Testis (tissue), 3 donors: Measurements from ENCODE around the gene EXOC4. TPM values are rescaled to one million over a fixed set of nuclear protein-coding genes. Genes with fewer than 3 reads are reported as not detected.

Source experiments
- DNase-seq: peaks from one replicate; pipeline ENCODE4 v3.0.0-alpha.2; 2019
- H3K27ac ChIP-seq, 2 donors: fragments of 200-600 bp; sonication (generic); one replicate each; pipeline ENCODE4 v1.5.1; 2019
- H3K27me3 ChIP-seq: fragments of 200-600 bp; sonication (generic); one replicate; pipeline ENCODE4 v1.5.1; 2019
- H3K36me3 ChIP-seq: fragments of 200-600 bp; sonication (generic); one replicate; pipeline ENCODE4 v1.5.1; 2017; ENCODE audit warnings: low read depth; ENCODE audit errors: missing control alignments
- H3K4me1 ChIP-seq: fragments of 200-600 bp; sonication (generic); one replicate; pipeline ENCODE4 v1.5.1; 2019
- H3K4me3 ChIP-seq, 2 donors: fragments of 200-600 bp; sonication (generic); one replicate each; pipeline ENCODE4 v1.5.1; 2017 to 2019
- H3K9me3 ChIP-seq: fragments of 200-600 bp; sonication (generic); one replicate; pipeline ENCODE4 v1.5.1; 2017
- CTCF ChIP-seq, 3 experiments: fragments of 450-650 bp in 2 of 3; fragments of 200-600 bp in 1 of 3; sonication (generic) in 1 of 3; IDR thresholded peaks; one replicate each; pipeline ENCODE4 v1.5.1; 2016 to 2019; ENCODE audit warnings: antibody characterized with exemption in 3 of 3, mild to moderate bottlenecking in 2 of 3, moderate library complexity in 1 of 3
- POLR2A ChIP-seq: fragments of 450-650 bp; IDR thresholded peaks from one replicate; pipeline ENCODE4 v1.6.1; 2017; ENCODE audit warnings: antibody characterized with exemption, mild to moderate bottlenecking, moderate library complexity
- WGBS, 2 donors: methylation state at CpG; one replicate each; pipeline ENCODE4 v1.1.5; 2018; 5-methylcytosine and 5-hydroxymethylcytosine counted together
- intact Hi-C: fragments of 100-400 bp; cut with DNase I; formaldehyde crosslinking; loops from one replicate; pipeline ENCODE4 v1.15.1; 2023; ENCODE audit warnings: low total_unique reads
- polyA plus RNA-seq: library from polyadenylated mRNA; stranded (reverse); fragments of 350-450 nt; fragmentation: Illumina TruSeq; extraction: RNeasy Lipid Tissue Mini Kit (QIAGEN cat#74804); gene quantifications from one replicate; pipeline ENCODE4 v1.2.3, GENCODE V29; 2014; ENCODE audit warnings: low read depth, low replicate concordance; ENCODE audit not compliant: insufficient read depth
- total RNA-seq, 2 donors: library from RNA; depleted of rRNA; stranded (reverse); fragments of >200 nt; gene quantifications; one replicate each; pipeline ENCODE4 v1.2.3, GENCODE V29; 2016

The EXOC4 gene
- total and polyA plus RNA-seq, 3 donors from 2014 or later = 47.4 to 169 (median 142) TPM

DNA sequence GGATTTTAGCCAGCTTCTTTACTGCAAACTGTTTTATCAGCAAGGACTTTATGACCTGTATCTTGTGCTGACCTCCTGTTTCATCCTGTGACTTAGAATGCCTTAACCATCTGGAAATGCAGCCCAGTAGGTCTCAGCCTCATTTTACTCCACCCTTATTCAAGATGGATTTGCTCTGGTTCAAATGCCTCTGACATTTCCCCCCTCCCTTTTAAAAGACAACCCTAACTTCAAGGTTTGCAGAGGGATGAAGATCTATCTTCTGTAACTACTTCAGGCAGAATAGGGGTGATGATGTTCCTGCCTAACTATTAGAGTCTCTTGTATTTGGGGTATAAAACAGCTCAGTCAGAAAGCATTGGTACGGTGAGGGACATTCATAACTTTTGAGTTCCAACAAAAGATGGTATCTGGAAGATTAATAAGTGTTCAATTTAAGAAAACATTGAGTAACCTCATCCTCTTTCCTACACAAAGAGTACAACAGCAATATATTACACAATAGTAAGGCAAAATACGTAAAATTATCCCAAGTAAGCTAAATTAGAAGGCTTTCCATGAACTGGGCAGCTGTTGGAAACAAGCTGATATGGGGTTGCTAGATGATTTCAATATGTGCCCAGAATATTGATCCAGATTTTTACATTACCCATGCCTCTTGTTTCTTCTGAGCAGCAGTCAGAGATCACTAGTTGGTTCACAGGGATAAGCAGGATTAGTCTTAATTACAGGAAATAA is 834.3 kb downstream of the EXOC4 start:
- Histone ChIP-seq H3K9me3 (no peaks in the 10 kb centered on the region), H3K36me3 (no peaks in the 10 kb centered on the region), H3K4me3 (no peak overlapping the region), H3K27me3 (no peaks in the 10 kb centered on the region), H3K27ac (peak overlapping the region; percentile 31 to 45), H3K4me1 (peaks cover 14% of the 10 kb centered on the region)
- intact Hi-C loops = no loop called here
- TF ChIP-seq POLR2A (no peak), CTCF (IDR thresholded peaks at IDR 0.05) (no peak)
- WGBS, 2 donors = 86 to 90% methylated on average over 2 of the region's 2 CpGs
- no peak for DNase-seq

DNA sequence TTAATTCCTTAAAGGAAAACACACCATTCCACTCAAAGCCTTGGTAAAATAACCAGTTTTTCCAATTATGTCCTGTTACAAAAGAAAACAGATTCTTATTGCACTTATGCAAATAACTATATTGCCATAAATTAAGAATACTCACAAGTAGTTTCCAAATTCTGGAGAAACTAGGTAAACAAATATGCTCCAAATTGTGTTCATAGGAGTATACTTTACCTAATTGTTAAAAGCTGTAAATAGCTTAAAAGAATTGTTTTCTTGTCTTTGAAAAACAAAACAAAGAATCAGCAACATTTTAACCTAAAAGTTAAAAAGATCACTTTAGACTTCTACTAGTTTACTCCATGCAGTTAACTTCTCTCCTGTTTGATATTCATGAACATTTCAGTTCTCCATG is 835.3 kb downstream of the EXOC4 start:
- TF ChIP-seq CTCF (IDR thresholded peaks at IDR 0.05) (no peak), POLR2A (no peak)
- Histone ChIP-seq H3K9me3 (no peaks in the 10 kb centered on the region), H3K4me3 (no peak overlapping the region), H3K4me1 (peaks cover 14% of the 10 kb centered on the region), H3K27ac (no peak overlapping the region), H3K36me3 (no peaks in the 10 kb centered on the region), H3K27me3 (no peaks in the 10 kb centered on the region)
- no peak for DNase-seq
- intact Hi-C loops = no loop called here

GRCh38 chr7:134089446-134089845 is 836.6 kb downstream of the EXOC4 start:
- TF ChIP-seq CTCF (IDR thresholded peaks at IDR 0.05) (no peak), POLR2A (no peak)
- Histone ChIP-seq H3K27me3 (no peaks in the 10 kb centered on the region), H3K36me3 (no peaks in the 10 kb centered on the region), H3K4me3 (no peak overlapping the region), H3K9me3 (no peaks in the 10 kb centered on the region), H3K4me1 (peaks cover 7% of the 10 kb centered on the region), H3K27ac (no peak overlapping the region)
- intact Hi-C loops = no loop called here
- DNase-seq = no peak
- 80 to 81% methylated on average over 4 of the region's 4 CpGs for WGBS, 2 donors

GRCh38 chr7:134098072-134098471 is 845.2 kb downstream of the EXOC4 start:
- no peaks in the 10 kb centered on the region for H3K36me3 ChIP-seq
- H3K9me3 ChIP-seq = no peaks in the 10 kb centered on the region
- H3K4me1 ChIP-seq = no peaks in the 10 kb centered on the region
- H3K27ac ChIP-seq = no peak overlapping the region
- H3K27me3 ChIP-seq = no peaks in the 10 kb centered on the region
- TF ChIP-seq POLR2A = no peak
- TF ChIP-seq CTCF (IDR thresholded peaks at IDR 0.05) = no peak
- no peak for DNase-seq
- intact Hi-C loops = no loop called here
- no peak overlapping the region for H3K4me3 ChIP-seq
- 87 to 91% methylated on average over 4 of the region's 4 CpGs for WGBS, 2 donors

DNA sequence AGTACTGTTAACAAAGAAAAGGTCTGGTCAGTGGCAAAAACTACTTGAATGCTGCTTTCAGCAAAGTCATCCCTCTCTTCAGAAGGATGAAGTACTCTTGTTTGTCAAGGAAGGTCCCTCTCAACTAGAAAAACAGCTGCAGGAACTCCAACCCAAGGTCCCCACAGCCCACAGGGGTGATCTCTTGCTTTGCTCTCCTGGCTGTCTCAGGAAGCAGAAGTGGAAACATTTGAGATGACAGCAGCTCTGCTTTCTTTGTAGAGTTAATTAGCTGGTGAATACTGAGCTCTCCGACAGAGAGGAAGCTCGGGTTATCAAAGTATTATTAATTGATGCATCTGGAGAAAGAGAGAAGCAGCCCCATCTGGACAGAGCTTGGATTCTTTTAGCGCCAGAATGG is 848.8 kb downstream of the EXOC4 start:
- Histone ChIP-seq H3K36me3 (no peaks in the 10 kb centered on the region), H3K4me3 (no peak overlapping the region), H3K9me3 (no peaks in the 10 kb centered on the region), H3K27me3 (no peaks in the 10 kb centered on the region), H3K27ac (no peak overlapping the region), H3K4me1 (no peaks in the 10 kb centered on the region)
- TF ChIP-seq POLR2A (no peak), CTCF (IDR thresholded peaks at IDR 0.05) (no peak)
- intact Hi-C loops = no loop called here
- 15 to 17% methylated on average over 3 of the region's 3 CpGs for WGBS, 2 donors
- no peak for DNase-seq
